Naive B cell (primary cell): ENCODE measurements around the gene BCAM. TPM values are rescaled to one million over a fixed set of nuclear protein-coding genes. Genes with fewer than 3 reads are reported as not detected.
"Not testable (repeated sequence)": the region's sequence is repeated elsewhere in the genome, so short reads cannot be mapped to it uniquely, and the experiment has no call there.

Source experiments
- ATAC-seq, 2 donors: fragments of 150-1000 bp; cut with Tn5 transposase; 2 replicates each; pipeline ENCODE4 v1.10.0; 2021; ENCODE audit warnings: low read depth in 2 of 2, mild to moderate bottlenecking in 2 of 2, moderate library complexity in 2 of 2
- DNase-seq: peaks from one replicate; pipeline ENCODE4 v3.0.0; 2022
- H3K27ac Mint-ChIP-seq, 6 donors: one replicate each; pipeline ENCODE4 v1.8.0; 2020 to 2022; ENCODE audit warnings: mild to moderate bottlenecking in 6 of 6, mixed read lengths in 6 of 6, moderate library complexity in 5 of 6, inconsistent platforms in 2 of 6
- H3K27me3 Mint-ChIP-seq, 3 donors: one replicate each; pipeline ENCODE4 v1.8.0; 2021 to 2022; ENCODE audit warnings: mixed read lengths in 3 of 3, mild to moderate bottlenecking in 1 of 3
- H3K36me3 Mint-ChIP-seq, 2 donors: one replicate each; pipeline ENCODE4 v1.8.0; 2020 to 2022; ENCODE audit warnings: mixed read lengths in 2 of 2, inconsistent platforms in 1 of 2, mild to moderate bottlenecking in 1 of 2
- H3K4me1 Mint-ChIP-seq, 3 donors: one replicate each; pipeline ENCODE4 v1.8.0; 2020 to 2022; ENCODE audit warnings: mixed read lengths in 3 of 3, inconsistent platforms in 1 of 3, mild to moderate bottlenecking in 1 of 3, moderate library complexity in 1 of 3
- H3K4me3 Mint-ChIP-seq, 8 donors: one replicate each; pipeline ENCODE4 v1.8.0; 2020 to 2022; ENCODE audit warnings: mild to moderate bottlenecking in 8 of 8, mixed read lengths in 8 of 8, moderate library complexity in 8 of 8, inconsistent platforms in 2 of 8
- H3K9me3 Mint-ChIP-seq, 7 donors: one replicate each; pipeline ENCODE4 v1.8.0; 2020 to 2022; ENCODE audit warnings: mixed read lengths in 7 of 7, mild to moderate bottlenecking in 5 of 7, inconsistent platforms in 2 of 7, moderate library complexity in 1 of 7
- polyA plus RNA-seq, 6 donors: library from polyadenylated mRNA; unstranded; fragments of 300-500 nt; fragmentation: Illumina TruSeq; gene quantifications; one replicate each; pipeline ENCODE4 v1.2.3, GENCODE V29; 2021; ENCODE audit warnings: low read depth in 6 of 6

Gene BCAM
- polyA plus RNA-seq, 6 donors from 2014 or later, result not detected

DNA sequence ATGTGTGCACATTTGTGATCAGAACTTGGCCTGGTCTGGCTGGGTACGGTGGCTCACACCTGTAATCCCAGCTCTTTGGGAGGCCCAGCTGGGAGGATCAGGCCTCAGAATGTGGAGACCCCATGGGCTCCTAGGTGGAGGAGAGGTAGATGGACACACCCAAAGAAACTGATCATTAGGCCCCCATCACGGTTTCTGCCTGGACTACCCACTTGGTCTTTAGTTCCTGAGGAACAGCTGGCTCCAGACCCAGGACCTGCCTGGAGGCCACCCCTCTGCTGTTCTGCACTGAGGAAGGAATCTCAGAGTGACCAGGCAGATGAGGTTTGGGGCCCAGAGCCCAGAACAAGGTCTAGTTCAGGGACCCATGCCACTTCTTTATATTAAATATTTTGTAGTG is 29.8 kb upstream of the BCAM start:
- no peak overlapping the region for H3K27ac Mint-ChIP-seq
- no peak overlapping the region for H3K4me3 Mint-ChIP-seq
- H3K9me3 Mint-ChIP-seq, result no peaks in the 10 kb centered on the region
- H3K27me3 Mint-ChIP-seq, result peaks cover 1 to 20% (median 5%) of the 10 kb centered on the region in 3 donors
- ATAC-seq (no peak), DNase-seq (no peak)
- H3K4me1 Mint-ChIP-seq, result peaks cover under 1 to 10% (median 7%) of the 10 kb centered on the region in 3 donors
- H3K36me3 Mint-ChIP-seq, result no peaks in the 10 kb centered on the region

DNA sequence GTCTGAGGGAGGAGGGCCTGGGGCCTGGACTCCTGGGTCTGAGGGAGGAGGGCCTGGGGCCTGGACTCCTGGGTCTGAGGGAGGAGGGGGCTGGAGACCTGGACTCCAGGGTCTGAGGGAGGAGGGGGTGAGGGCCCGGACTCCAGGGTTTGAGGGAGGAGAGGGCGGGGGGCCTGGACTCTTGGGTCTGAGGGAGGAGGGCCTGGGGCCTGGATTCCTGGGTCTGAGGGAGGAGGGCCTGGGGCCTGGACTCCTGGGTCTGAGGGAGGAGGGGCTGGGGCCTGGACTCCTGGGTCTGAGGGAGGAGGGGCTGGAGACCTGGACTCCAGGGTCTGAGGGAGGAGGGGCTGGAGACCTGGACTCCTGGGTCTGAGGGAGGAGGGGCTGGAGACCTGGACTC is 27.2 kb upstream of the BCAM start:
- H3K27ac Mint-ChIP-seq, ATAC-seq, H3K9me3 Mint-ChIP-seq, H3K36me3 Mint-ChIP-seq, H3K4me3 Mint-ChIP-seq, DNase-seq: not testable (repeated sequence)
- Mint-ChIP-seq H3K27me3 (peaks cover 3 to 22% (median 5%) of the 10 kb centered on the region in 3 donors), H3K4me1 (peaks cover 6 to 16% (median 13%) of the 10 kb centered on the region in 3 donors)

DNA sequence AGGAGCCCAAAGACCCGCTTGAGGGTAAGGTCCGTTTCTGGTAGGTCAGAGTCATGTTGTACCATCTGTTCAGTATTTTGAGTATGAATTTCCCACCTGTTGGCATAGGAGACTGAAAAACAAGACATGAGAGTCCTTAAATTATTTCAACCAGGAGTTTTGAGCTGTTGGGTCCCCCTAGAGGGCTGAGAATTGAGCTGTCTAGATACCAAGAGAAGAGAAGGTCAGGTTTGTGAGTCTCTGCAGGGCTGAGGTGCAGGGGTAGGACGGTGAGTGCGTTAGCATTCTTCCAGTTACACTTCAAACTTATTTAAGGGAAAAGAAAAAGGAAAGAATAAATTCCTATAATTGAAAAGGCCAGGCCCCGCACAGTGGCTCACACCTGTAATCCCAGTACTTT is 26.2 kb upstream of the BCAM start:
- Mint-ChIP-seq H3K27ac (peak overlapping the region in 1 of 6 donors; percentile 39), H3K27me3 (peaks cover 3 to 22% (median 5%) of the 10 kb centered on the region in 3 donors), H3K4me3 (no peak overlapping the region), H3K4me1 (peaks cover 6 to 16% (median 13%) of the 10 kb centered on the region in 3 donors), H3K9me3 (no peaks in the 10 kb centered on the region), H3K36me3 (no peaks in the 10 kb centered on the region)
- ATAC-seq (no peak), DNase-seq (no peak)

DNA sequence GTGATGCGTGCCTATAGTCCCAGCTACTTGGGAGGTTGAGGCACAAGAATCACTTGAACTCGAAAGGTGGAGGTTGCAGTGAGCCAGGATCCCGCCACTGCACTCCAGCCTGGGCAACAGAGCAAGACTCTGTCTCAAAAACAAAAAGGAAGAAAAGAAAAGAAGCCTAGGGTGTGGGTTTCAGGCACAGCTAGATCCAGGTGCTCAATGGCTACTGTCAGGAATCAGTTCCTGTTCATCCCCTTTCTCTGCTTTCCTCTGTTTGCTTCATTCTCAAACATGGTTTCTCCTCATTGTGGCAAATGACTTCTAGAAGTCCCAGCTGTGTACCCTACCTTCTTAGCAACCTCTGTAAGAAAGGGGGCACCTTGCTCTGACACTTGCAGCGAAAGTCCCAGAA is 25.4 kb upstream of the BCAM start:
- DNase-seq (no peak), ATAC-seq (no peak)
- Mint-ChIP-seq H3K4me1 (peaks cover 6 to 16% (median 13%) of the 10 kb centered on the region in 3 donors), H3K27me3 (peaks cover 3 to 22% (median 5%) of the 10 kb centered on the region in 3 donors), H3K4me3 (peak overlapping the region in 1 of 8 donors; percentile 29), H3K36me3 (no peaks in the 10 kb centered on the region), H3K9me3 (no peaks in the 10 kb centered on the region), H3K27ac (no peak overlapping the region)

DNA sequence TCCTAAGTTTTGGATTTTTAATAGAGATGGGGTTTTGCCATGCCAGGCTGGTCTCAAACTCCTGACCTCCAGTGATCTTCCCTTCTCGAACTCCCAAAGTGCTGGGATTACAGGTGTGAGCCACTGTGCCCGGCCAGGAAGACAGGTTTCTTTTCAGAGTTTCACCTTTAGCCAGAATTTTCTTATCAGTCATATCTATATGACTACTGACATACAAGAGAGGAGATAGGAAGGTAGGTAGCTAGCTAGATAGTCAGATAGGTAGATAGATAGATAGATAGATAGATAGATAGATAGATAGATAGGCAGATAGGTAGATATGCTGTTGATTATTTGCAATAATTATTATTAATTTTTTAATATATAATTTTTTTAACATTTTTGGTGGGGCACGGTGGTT is 23.6 kb upstream of the BCAM start:
- Mint-ChIP-seq H3K4me1 (peaks cover 6 to 13% (median 12%) of the 10 kb centered on the region in 3 donors), H3K9me3 (no peaks in the 10 kb centered on the region), H3K27me3 (peaks cover 0 to 15% (median 3%) of the 10 kb centered on the region in 3 donors), H3K4me3 (no peak overlapping the region), H3K36me3 (no peaks in the 10 kb centered on the region), H3K27ac (no peak overlapping the region)
- no peak for ATAC-seq
- no peak for DNase-seq

DNA sequence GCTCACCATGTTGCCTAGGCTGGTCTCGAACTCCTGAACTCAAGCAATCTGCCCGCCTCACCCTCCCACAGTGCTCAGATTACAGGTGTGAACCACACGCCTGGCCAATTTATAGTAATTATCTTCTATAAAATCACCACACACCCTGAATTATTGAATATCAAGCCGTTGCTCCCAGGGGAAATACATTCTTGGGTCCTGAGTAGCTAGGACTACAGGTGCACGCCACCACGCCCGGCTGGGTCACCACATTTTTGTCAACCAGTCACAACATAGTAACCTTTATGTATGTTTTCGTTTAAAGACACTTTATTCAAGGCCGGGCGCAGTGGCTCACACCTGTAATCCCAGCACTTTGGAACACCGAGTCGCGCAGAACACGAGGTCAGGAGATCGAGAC is 22.9 kb upstream of the BCAM start:
- Mint-ChIP-seq H3K9me3 (no peaks in the 10 kb centered on the region), H3K27ac (no peak overlapping the region), H3K36me3 (no peaks in the 10 kb centered on the region), H3K27me3 (peaks cover 0 to 15% (median 3%) of the 10 kb centered on the region in 3 donors), H3K4me1 (peaks cover 6 to 13% (median 12%) of the 10 kb centered on the region in 3 donors), H3K4me3 (no peak overlapping the region)
- ATAC-seq, result no peak
- DNase-seq, result no peak

DNA sequence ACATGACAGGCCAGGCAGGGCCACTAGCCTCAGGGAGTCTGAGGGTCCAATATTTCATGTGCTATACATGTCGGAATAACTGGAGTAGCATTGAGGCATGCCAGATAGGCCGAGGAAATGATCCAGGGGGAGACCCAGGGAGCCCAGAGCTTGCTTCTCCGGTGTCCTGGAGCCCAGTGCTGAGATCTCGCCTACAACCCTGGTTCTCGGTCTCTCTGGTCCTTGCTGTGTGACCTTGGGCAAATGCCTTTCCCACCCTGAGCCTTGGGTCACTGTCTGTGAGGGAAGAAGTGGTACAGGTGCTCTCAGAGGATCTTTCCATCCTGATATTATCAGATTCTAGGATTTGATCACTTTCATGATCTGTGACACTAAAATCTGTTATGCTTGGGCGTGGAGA is 19.9 kb upstream of the BCAM start:
- no peak overlapping the region for H3K4me3 Mint-ChIP-seq
- no peak for DNase-seq
- no peak for ATAC-seq
- H3K9me3 Mint-ChIP-seq, result no peaks in the 10 kb centered on the region
- H3K4me1 Mint-ChIP-seq, result peaks cover 10 to 15% (median 15%) of the 10 kb centered on the region in 3 donors
- H3K27me3 Mint-ChIP-seq, result peaks cover 0 to 4% (median 3%) of the 10 kb centered on the region in 3 donors
- no peaks in the 10 kb centered on the region for H3K36me3 Mint-ChIP-seq
- H3K27ac Mint-ChIP-seq, result peak overlapping the region in 1 of 6 donors; percentile 86

DNA sequence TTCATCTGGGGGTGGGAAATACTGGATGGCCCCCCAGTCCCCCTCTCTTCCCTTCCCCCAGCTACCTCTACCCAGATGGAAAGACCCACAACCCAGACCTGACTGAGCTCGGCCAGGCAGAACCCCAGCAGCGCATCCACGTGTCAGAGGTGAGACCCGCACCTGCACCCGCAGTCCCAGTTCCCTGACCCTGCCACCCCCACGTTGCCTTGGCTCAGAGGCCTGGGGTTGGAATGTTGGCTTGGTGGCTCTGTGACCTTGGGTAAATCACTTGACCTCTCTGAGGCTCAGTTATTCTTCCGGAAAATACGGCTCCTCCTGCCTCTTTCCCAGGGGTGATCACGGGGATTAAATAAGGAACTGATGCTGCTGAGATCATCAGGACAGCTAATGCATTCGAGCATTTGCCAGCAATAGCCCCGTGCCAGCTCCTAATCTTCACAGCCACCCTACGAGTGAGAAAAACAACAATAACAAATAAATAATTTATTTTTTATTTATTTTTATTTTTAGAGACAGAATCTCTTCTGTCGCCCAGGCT is 18.9 kb upstream of the BCAM start:
- Mint-ChIP-seq H3K4me1 (peaks cover 4 to 8% (median 8%) of the 10 kb centered on the region in 3 donors), H3K9me3 (no peaks in the 10 kb centered on the region), H3K4me3 (no peak overlapping the region), H3K36me3 (no peaks in the 10 kb centered on the region), H3K27me3 (no peaks in the 10 kb centered on the region), H3K27ac (no peak overlapping the region)
- DNase-seq (no peak), ATAC-seq (no peak)

DNA sequence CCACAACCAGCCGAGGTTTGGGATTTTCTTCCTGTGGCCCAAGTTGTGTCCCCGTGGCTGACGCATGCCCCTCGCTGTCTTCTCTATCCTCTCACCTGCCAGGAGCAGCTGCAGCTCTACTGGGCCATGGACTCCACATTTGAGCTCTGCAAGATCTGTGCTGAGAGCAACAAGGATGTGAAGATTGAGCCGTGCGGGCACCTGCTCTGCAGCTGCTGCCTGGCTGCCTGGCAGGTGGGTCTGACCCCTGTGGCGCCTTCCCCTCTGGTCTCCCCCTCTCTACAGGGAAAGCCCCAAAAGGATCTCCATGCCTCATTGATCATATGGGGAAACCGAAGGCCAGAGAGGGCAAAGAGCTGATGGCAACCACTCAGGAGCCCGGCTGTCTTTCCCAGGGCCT is 16.6 kb upstream of the BCAM start:
- no peak overlapping the region for H3K4me3 Mint-ChIP-seq
- ATAC-seq (peak; percentile 76 to 84), DNase-seq (no peak)
- no peaks in the 10 kb centered on the region for H3K9me3 Mint-ChIP-seq
- H3K27ac Mint-ChIP-seq, result peak overlapping the region in 3 of 6 donors; percentile 20 to 56 (median 27)
- peaks cover 17 to 30% (median 20%) of the 10 kb centered on the region in 3 donors for H3K4me1 Mint-ChIP-seq
- no peaks in the 10 kb centered on the region for H3K36me3 Mint-ChIP-seq
- no peaks in the 10 kb centered on the region for H3K27me3 Mint-ChIP-seq

DNA sequence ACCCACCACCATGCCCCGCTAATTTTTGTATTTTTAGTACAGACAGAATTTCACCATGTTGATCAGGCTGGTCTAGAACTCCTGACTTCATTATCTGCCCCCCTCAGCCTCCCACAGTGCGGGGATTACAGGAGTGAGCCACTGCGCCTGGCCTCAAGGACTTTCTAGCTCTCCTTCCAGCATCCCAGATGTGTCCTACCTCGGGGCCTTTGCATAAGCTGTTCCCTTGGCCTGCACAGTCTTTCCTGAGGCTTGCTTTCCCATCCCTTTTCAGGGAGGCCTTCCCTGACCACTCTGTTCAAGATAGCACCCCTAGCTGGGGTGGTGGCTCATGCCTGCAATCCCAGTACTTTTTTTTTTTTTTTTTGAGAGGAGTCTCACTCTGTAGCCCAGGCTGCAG is 14.3 kb upstream of the BCAM start:
- H3K36me3 Mint-ChIP-seq, result no peaks in the 10 kb centered on the region
- H3K9me3 Mint-ChIP-seq, result no peaks in the 10 kb centered on the region
- peak overlapping the region in 2 of 8 donors; percentile 10 to 59 for H3K4me3 Mint-ChIP-seq
- peaks cover 19 to 33% (median 24%) of the 10 kb centered on the region in 3 donors for H3K4me1 Mint-ChIP-seq
- ATAC-seq, result no peak
- peak overlapping the region in 1 of 6 donors; percentile 15 for H3K27ac Mint-ChIP-seq
- no peaks in the 10 kb centered on the region for H3K27me3 Mint-ChIP-seq
- DNase-seq, result no peak

DNA sequence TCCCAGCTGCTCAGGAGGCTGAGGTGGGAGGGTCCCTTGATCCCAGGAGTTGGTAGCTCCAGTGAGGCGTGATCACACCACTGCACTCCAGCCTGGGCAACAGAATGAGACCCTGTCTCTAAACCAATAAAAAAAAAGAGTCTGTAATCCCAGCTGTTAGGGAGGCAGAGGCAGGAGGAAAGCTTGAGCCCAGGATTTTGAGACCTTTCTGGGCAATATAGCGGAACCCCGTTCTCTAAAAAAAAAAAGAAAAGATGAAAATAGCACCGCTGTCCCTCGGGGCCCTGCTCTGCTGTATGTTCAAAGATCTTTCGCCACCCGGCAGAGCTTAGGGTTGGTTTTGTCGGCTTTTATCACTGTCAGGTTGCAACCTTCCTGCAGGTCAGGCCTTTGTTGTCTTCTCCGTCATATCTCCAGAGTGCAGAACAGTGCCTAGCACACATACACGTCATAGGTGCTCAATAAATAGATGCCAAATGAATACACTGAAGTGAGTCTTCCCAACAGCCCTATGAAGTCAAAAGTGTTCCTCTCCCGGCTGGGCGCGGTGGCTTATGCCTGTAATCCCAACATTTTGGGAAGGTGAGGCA is 13.4 kb upstream of the BCAM start:
- Mint-ChIP-seq H3K27ac (peak overlapping the region in 4 of 6 donors; percentile 12 to 83 (median 46)), H3K36me3 (no peaks in the 10 kb centered on the region), H3K27me3 (no peaks in the 10 kb centered on the region), H3K4me1 (peaks cover 25 to 35% (median 28%) of the 10 kb centered on the region in 3 donors), H3K9me3 (no peaks in the 10 kb centered on the region), H3K4me3 (peak overlapping the region in 6 of 8 donors; percentile 30 to 85 (median 75))
- peak in 1 of 2 donors; percentile 22 for ATAC-seq
- no peak for DNase-seq

DNA sequence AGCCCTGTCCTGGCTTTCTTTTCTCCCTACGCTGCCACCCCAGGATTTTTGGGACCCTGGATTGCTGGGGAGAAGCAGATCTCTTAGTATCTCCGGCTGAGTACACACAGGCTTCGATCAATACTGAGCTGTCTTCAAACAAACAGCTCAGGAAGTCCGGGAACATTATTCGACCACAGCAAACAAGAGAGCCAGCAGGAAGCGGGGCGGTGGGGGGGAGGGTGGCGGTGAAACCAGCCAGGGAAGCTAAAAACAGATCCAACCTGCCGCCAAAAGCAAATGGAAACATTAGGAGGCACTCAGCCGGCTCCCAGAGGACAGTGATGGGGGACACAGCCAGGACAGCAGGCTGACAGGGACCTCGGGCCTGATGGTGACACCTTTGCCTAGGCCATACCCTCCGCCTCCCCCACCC is 12.2 kb upstream of the BCAM start:
- Mint-ChIP-seq H3K4me3 (peak overlapping the region in 5 of 8 donors; percentile 30 to 82 (median 74)), H3K4me1 (peaks cover 26 to 35% (median 28%) of the 10 kb centered on the region in 3 donors), H3K27me3 (no peaks in the 10 kb centered on the region), H3K36me3 (no peaks in the 10 kb centered on the region), H3K9me3 (no peaks in the 10 kb centered on the region), H3K27ac (peak overlapping the region in 1 of 6 donors; percentile 68)
- DNase-seq (no peak), ATAC-seq (no peak)

DNA sequence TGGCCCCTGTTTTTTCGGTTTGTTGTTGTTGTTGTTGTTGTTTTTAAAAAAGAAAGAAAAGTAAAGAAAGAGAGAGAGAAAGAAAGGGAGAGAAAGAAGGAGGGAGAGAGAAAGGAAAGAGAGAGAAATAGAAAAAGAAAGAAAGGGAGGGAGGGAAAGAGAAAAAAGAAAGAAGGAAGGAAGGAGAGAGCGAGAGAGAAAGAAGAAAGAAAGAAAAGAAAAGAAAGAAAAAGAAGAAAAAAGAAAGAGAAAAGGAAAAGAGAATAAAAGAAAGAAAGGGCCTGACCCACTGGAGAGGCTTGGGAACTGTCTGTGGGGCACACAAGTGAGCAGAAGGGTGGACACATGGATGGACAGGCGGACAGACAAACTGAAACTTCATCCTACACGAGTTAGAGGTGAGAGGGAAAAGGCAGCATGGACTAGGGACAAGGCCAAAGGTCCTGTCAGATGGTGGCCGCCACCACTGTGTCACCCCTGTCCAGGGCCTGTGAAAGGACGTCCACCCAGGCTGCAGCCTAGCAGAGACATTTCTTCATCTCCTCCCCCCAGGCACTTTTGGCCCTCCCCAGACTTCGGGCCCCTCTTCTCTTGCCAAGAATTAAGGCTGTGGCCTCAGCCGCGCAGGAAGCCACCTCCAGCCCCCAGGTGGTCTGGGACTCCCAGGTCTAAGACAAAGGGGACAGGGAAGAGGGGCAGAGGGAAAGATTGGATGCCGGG is 9.1 kb upstream of the BCAM start:
- Mint-ChIP-seq H3K9me3 (peaks cover 0 to 3% (median 0%) of the 10 kb centered on the region in 7 donors), H3K27me3 (peaks cover 0 to 13% (median 7%) of the 10 kb centered on the region in 3 donors), H3K4me3 (peak overlapping the region in 2 of 8 donors; percentile 57 to 68), H3K36me3 (no peaks in the 10 kb centered on the region), H3K27ac (peak overlapping the region in 4 of 6 donors; percentile 37 to 69 (median 52)), H3K4me1 (peaks cover 20 to 28% (median 23%) of the 10 kb centered on the region in 3 donors)
- ATAC-seq (no peak), DNase-seq (no peak)
